GM12878 (cell line): ENCODE data around the gene DGKI.

ENCODE experiments used
- CBX3 ChIP-seq: fragments of 200-600 bp; sonication (generic); IDR thresholded peaks from 2 replicates; pipeline ENCODE4 v1.6.1; 2016; ENCODE audit warnings: low read depth, borderline replicate concordance
- POLR2AphosphoS5 ChIP-seq: IDR thresholded peaks from 2 replicates; pipeline ENCODE4 v1.6.1; 2011; ENCODE audit warnings: mild to moderate bottlenecking, low read length, inconsistent platforms
- TF ChIP-seq, protein P1 (sequence below), 3 experiments: IDR thresholded peaks in 2 of 3; conservative IDR thresholded peaks in 1 of 3; 2 replicates each; pipeline ENCODE4 v1.5.1; 2011; ENCODE audit warnings: low read depth in 3 of 3, low read length in 3 of 3, mild to moderate bottlenecking in 3 of 3, control low read depth in 2 of 3, moderate library complexity in 2 of 3, inconsistent platforms in 1 of 3, mixed read lengths in 1 of 3; ENCODE audit not compliant: control insufficient read depth in 2 of 3, insufficient read depth in 1 of 3; ENCODE audit errors: extremely low read depth in 1 of 3
- TF ChIP-seq, protein P2 (sequence below): fragments of 450-650 bp; IDR thresholded peaks from 2 replicates; pipeline ENCODE4 v1.6.1; 2018; ENCODE audit warnings: borderline replicate concordance, mild to moderate bottlenecking; ENCODE audit not compliant: partially characterized antibody
- TF ChIP-seq, protein P3 (sequence below): IDR thresholded peaks from 2 replicates; pipeline ENCODE4 v1.6.1; 2012; ENCODE audit warnings: low read depth, low read length, improper control_type of control experiment

- no peak for TF ChIP-seq CBX3
- TF ChIP-seq, protein P1, sequence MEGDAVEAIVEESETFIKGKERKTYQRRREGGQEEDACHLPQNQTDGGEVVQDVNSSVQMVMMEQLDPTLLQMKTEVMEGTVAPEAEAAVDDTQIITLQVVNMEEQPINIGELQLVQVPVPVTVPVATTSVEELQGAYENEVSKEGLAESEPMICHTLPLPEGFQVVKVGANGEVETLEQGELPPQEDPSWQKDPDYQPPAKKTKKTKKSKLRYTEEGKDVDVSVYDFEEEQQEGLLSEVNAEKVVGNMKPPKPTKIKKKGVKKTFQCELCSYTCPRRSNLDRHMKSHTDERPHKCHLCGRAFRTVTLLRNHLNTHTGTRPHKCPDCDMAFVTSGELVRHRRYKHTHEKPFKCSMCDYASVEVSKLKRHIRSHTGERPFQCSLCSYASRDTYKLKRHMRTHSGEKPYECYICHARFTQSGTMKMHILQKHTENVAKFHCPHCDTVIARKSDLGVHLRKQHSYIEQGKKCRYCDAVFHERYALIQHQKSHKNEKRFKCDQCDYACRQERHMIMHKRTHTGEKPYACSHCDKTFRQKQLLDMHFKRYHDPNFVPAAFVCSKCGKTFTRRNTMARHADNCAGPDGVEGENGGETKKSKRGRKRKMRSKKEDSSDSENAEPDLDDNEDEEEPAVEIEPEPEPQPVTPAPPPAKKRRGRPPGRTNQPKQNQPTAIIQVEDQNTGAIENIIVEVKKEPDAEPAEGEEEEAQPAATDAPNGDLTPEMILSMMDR (IDR thresholded peaks at IDR 0.05 in 2 of 3, conservative IDR thresholded peaks at IDR 0.05 in 1 of 3; ENCODE audit: control insufficient read depth in 2 of 3, extremely low read depth in 1 of 3, insufficient read depth in 1 of 3, low read depth in 3 of 3, low read length in 3 of 3) = peak; percentile 47 to 66 (median 53); a peak in 5 of 6 replicates
- no peak for TF ChIP-seq POLR2AphosphoS5
- TF ChIP-seq, protein P2, sequence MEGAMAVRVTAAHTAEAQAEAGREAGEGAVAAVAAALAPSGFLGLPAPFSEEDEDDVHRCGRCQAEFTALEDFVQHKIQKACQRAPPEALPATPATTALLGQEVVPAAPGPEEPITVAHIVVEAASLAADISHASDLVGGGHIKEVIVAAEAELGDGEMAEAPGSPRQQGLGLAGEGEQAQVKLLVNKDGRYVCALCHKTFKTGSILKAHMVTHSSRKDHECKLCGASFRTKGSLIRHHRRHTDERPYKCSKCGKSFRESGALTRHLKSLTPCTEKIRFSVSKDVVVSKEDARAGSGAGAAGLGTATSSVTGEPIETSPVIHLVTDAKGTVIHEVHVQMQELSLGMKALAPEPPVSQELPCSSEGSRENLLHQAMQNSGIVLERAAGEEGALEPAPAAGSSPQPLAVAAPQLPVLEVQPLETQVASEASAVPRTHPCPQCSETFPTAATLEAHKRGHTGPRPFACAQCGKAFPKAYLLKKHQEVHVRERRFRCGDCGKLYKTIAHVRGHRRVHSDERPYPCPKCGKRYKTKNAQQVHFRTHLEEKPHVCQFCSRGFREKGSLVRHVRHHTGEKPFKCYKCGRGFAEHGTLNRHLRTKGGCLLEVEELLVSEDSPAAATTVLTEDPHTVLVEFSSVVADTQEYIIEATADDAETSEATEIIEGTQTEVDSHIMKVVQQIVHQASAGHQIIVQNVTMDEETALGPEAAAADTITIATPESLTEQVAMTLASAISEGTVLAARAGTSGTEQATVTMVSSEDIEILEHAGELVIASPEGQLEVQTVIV = no peak
- TF ChIP-seq, protein P3, sequence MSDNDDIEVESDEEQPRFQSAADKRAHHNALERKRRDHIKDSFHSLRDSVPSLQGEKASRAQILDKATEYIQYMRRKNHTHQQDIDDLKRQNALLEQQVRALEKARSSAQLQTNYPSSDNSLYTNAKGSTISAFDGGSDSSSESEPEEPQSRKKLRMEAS = no peak
Observed at GRCh38 chr7:137454246-137454724, 392.5 kb downstream of the DGKI start.
